Fibroblast of lung (primary cell): ENCODE data around the gene SLIT3. TPM values are rescaled to one million over a fixed set of nuclear protein-coding genes. Genes with fewer than 3 reads are reported as not detected.

ENCODE experiments used
- DNase-seq, 2 donors: peaks; one replicate each; pipeline versions ENCODE4 v3.0.0 to v3.0.0-alpha.2; 2010; ENCODE audit warnings: low read depth in 2 of 2
- H2AFZ ChIP-seq: 2 replicates; pipeline ENCODE4 v1.5.1; 2012; ENCODE audit warnings: low read length, control low read depth, inconsistent platforms
- H3K27ac ChIP-seq: 2 replicates; pipeline ENCODE4 v1.5.1; 2011; ENCODE audit warnings: low read length, control low read depth; ENCODE audit not compliant: insufficient read depth
- H3K27me3 ChIP-seq: 2 replicates; pipeline ENCODE4 v1.5.1; 2011; ENCODE audit warnings: mild to moderate bottlenecking, low read length; ENCODE audit not compliant: control insufficient read depth, insufficient read depth
- H3K36me3 ChIP-seq: 2 replicates; pipeline ENCODE4 v1.5.1; 2011; ENCODE audit warnings: low read length; ENCODE audit not compliant: control insufficient read depth, insufficient read depth
- H3K4me1 ChIP-seq: 2 replicates; pipeline ENCODE4 v1.5.1; 2011; ENCODE audit warnings: low read length; ENCODE audit not compliant: control insufficient read depth, insufficient read depth; ENCODE audit errors: extremely low read depth
- H3K4me2 ChIP-seq: 2 replicates; pipeline ENCODE4 v1.5.1; 2011; ENCODE audit warnings: low read length, control low read depth; ENCODE audit not compliant: insufficient read depth; ENCODE audit errors: extremely low read depth
- H3K4me3 ChIP-seq, 4 experiments: fragments of 200-600 bp in 1 of 4; sonication (generic) in 1 of 4; replicated peaks in 1 of 4; 2 replicates each; pipeline ENCODE4 v1.5.1; 2011 to 2016; ENCODE audit warnings: low read length in 4 of 4, low read depth in 3 of 4, mild to moderate bottlenecking in 3 of 4, control low read depth in 2 of 4, inconsistent platforms in 1 of 4, mixed read lengths in 1 of 4; ENCODE audit not compliant: insufficient read depth in 1 of 4; ENCODE audit errors: control extremely low read depth in 1 of 4
- H3K79me2 ChIP-seq: 2 replicates; pipeline ENCODE4 v1.5.1; 2012; ENCODE audit warnings: mild to moderate bottlenecking, low read length, inconsistent platforms; ENCODE audit not compliant: control insufficient read depth, insufficient read depth
- H3K9ac ChIP-seq: 2 replicates; pipeline ENCODE4 v1.5.1; 2011; ENCODE audit warnings: mild to moderate bottlenecking, low read length, control low read depth; ENCODE audit not compliant: insufficient read depth
- H3K9me3 ChIP-seq: 2 replicates; pipeline ENCODE4 v1.5.1; 2012; ENCODE audit warnings: low read depth, low read length; ENCODE audit not compliant: control insufficient read depth, insufficient read depth
- H4K20me1 ChIP-seq: 2 replicates; pipeline ENCODE4 v1.5.1; 2011; ENCODE audit warnings: low read length; ENCODE audit not compliant: control insufficient read depth, insufficient read depth; ENCODE audit errors: extremely low read depth
- CTCF ChIP-seq, 2 donors: IDR thresholded peaks in 1 of 2; conservative IDR thresholded peaks in 1 of 2; 1 replicate in 1 of 2; 2 replicates in 1 of 2; pipeline ENCODE4 v1.5.1; 2011 to 2012; ENCODE audit warnings: low read length in 2 of 2, control low read depth in 1 of 2, inconsistent platforms in 1 of 2, low read depth in 1 of 2, mild to moderate bottlenecking in 1 of 2
- EZH2 ChIP-seq: IDR thresholded peaks from 2 replicates; pipeline ENCODE4 v1.5.1; 2012; ENCODE audit warnings: low read length, control low read depth, mild to moderate bottlenecking; ENCODE audit errors: missing control alignments
- polyA plus RNA-seq, 2 donors: library from polyadenylated mRNA; depleted of rRNA in 1 of 2; stranded (reverse) in 1 of 2; unstranded in 1 of 2; fragments of >200 nt; gene quantifications; 2 replicates each; pipeline ENCODE4 v1.2.1, GENCODE V29; 2011 to 2012; ENCODE audit warnings: missing spikeins in 1 of 2
- total RNA-seq: library from RNA; depleted of rRNA; stranded (reverse); fragments of >200 nt; gene quantifications from 2 replicates; pipeline ENCODE4 v1.2.1, GENCODE V29; 2014

SLIT3 gene
- total and polyA plus RNA-seq, 2 donors (not counting 1 experiment from before 2014, with no cell fraction given): 1.6 to 4.6 TPM

- H3K27ac ChIP-seq: no peak overlapping the region
- peak in 1 of 2 donors; percentile 70 for DNase-seq
- no peak for TF ChIP-seq CTCF (conservative IDR thresholded peaks at IDR 0.05 in 1 of 2, IDR thresholded peaks at IDR 0.05 in 1 of 2; ENCODE audit: low read depth in 1 of 2, low read length in 2 of 2)
- no peaks in the 10 kb centered on the region for H3K27me3 ChIP-seq
- H3K4me1 ChIP-seq: no peaks in the 10 kb centered on the region
- H3K36me3 ChIP-seq: no peaks in the 10 kb centered on the region
- no peaks in the 10 kb centered on the region for H3K9me3 ChIP-seq
- no peak overlapping the region for H3K4me3 ChIP-seq
- no peak overlapping the region for H3K9ac ChIP-seq
- H3K4me2 ChIP-seq: no peak overlapping the region
- H3K79me2 ChIP-seq: no peaks in the 10 kb centered on the region
- no peak overlapping the region for H2AFZ ChIP-seq
- no peaks in the 10 kb centered on the region for H4K20me1 ChIP-seq
Measured at GRCh38 chr5:169131616-169132301, 169.2 kb downstream of the SLIT3 start.

GRCh38 chr5:169128679-169129078, 172.3 kb downstream of the SLIT3 start:
- no peak overlapping the region for H3K4me3 ChIP-seq
- no peaks in the 10 kb centered on the region for H3K27me3 ChIP-seq
- no peak overlapping the region for H3K27ac ChIP-seq
- no peak overlapping the region for H2AFZ ChIP-seq
- H3K9me3 ChIP-seq: no peaks in the 10 kb centered on the region
- DNase-seq: no peak
- H3K79me2 ChIP-seq: no peaks in the 10 kb centered on the region
- no peaks in the 10 kb centered on the region for H3K4me1 ChIP-seq
- no peak overlapping the region for H3K4me2 ChIP-seq
- H3K9ac ChIP-seq: no peak overlapping the region
- TF ChIP-seq CTCF (conservative IDR thresholded peaks at IDR 0.05 in 1 of 2, IDR thresholded peaks at IDR 0.05 in 1 of 2; ENCODE audit: low read depth in 1 of 2, low read length in 2 of 2): no peak
- no peak for TF ChIP-seq EZH2
- H4K20me1 ChIP-seq: no peaks in the 10 kb centered on the region
- no peaks in the 10 kb centered on the region for H3K36me3 ChIP-seq

- Histone ChIP-seq H3K36me3 (no peaks in the 10 kb centered on the region), H3K79me2 (no peaks in the 10 kb centered on the region), H3K27me3 (no peaks in the 10 kb centered on the region), H3K27ac (no peak overlapping the region), H3K9ac (no peak overlapping the region), H3K4me1 (no peaks in the 10 kb centered on the region), H4K20me1 (no peaks in the 10 kb centered on the region), H3K9me3 (no peaks in the 10 kb centered on the region), H2AFZ (no peak overlapping the region), H3K4me2 (no peak overlapping the region), H3K4me3 (no peak overlapping the region)
- DNase-seq: no peak
- TF ChIP-seq CTCF (conservative IDR thresholded peaks at IDR 0.05 in 1 of 2, IDR thresholded peaks at IDR 0.05 in 1 of 2; ENCODE audit: low read depth in 1 of 2, low read length in 2 of 2) (no peak), EZH2 (no peak)
Measured at GRCh38 chr5:169127431-169127830, 173.5 kb downstream of the SLIT3 start.
